ENCODE measurements around the gene NME3. TPM values are rescaled to one million over a fixed set of nuclear protein-coding genes. Genes with fewer than 3 reads are reported as not detected.
A peak's percentile ranks its signal among the peaks of the same experiment; 100 is the strongest.
"Not testable (repeated sequence)": the region's sequence is repeated elsewhere in the genome, so short reads cannot be mapped to it uniquely, and the experiment has no call there.

Gene NME3
- total and polyA plus RNA-seq, 4 donors: 10.4 to 38.0 (median 19.4) TPM

GRCh38 chr16:1800701-1801100, 29.4 kb upstream of the NME3 start:
- Histone ChIP-seq H3K4me1 (ENCODE audit: control insufficient read depth in 4 of 4, insufficient read depth in 4 of 4, low read length in 3 of 4) (no peaks in the 10 kb centered on the region), H3K27ac (ENCODE audit: low read depth in 1 of 2, low read length in 2 of 2) (no peak overlapping the region), H3K9me3 (ENCODE audit: control insufficient read depth in 4 of 4, low read length in 3 of 4) (no peaks in the 10 kb centered on the region), H3K4me3 (ENCODE audit: low read depth in 1 of 3, low read length in 3 of 3) (no peak overlapping the region), H3K36me3 (ENCODE audit: control insufficient read depth in 4 of 4, insufficient read depth in 3 of 4, low read depth in 1 of 4, low read length in 3 of 4) (peaks cover 0 to 6% (median under 1%) of the 10 kb centered on the region in 4 donors), H3K9ac (ENCODE audit: low read depth in 1 of 2, low read length in 2 of 2) (no peak overlapping the region), H3K27me3 (ENCODE audit: control insufficient read depth in 4 of 4, insufficient read depth in 4 of 4, low read length in 3 of 4) (no peaks in the 10 kb centered on the region)
- 84% methylated on average over 10 of the region's 10 CpGs for WGBS
- no peak for DNase-seq (ENCODE audit: low spot score)
- TF ChIP-seq MAX (IDR thresholded peaks at IDR 0.05): no peak
- TF ChIP-seq YY1 (IDR thresholded peaks at IDR 0.05): no peak
- TF ChIP-seq FOXA1 (IDR thresholded peaks at IDR 0.05): no peak
- no peak for TF ChIP-seq RAD21 (IDR thresholded peaks at IDR 0.05)
- TF ChIP-seq GABPA (IDR thresholded peaks at IDR 0.05 in 1 of 2, conservative IDR thresholded peaks at IDR 0.05 in 1 of 2): no peak
- TF ChIP-seq HNF4A (conservative IDR thresholded peaks at IDR 0.05): no peak
- no peak for TF ChIP-seq NR2F2 (IDR thresholded peaks at IDR 0.05)
- TF ChIP-seq REST (IDR thresholded peaks at IDR 0.05): no peak
- no peak for TF ChIP-seq ZBTB33 (IDR thresholded peaks at IDR 0.05)
- TF ChIP-seq EGR1 (IDR thresholded peaks at IDR 0.05; ENCODE audit: low read depth in 2 of 2): no peak

GRCh38 chr16:1799263-1799662, 27.9 kb upstream of the NME3 start:
- not testable (repeated sequence) for H3K27me3 ChIP-seq (ENCODE audit: control insufficient read depth in 4 of 4, insufficient read depth in 4 of 4, low read length in 3 of 4); H3K36me3 ChIP-seq (ENCODE audit: control insufficient read depth in 4 of 4, insufficient read depth in 3 of 4, low read depth in 1 of 4, low read length in 3 of 4); H3K4me3 ChIP-seq (ENCODE audit: low read depth in 1 of 3, low read length in 3 of 3); H3K27ac ChIP-seq (ENCODE audit: low read depth in 1 of 2, low read length in 2 of 2); H3K9ac ChIP-seq (ENCODE audit: low read depth in 1 of 2, low read length in 2 of 2); H3K9me3 ChIP-seq (ENCODE audit: control insufficient read depth in 4 of 4, low read length in 3 of 4); DNase-seq (ENCODE audit: low spot score)
- whole genome bisulfite sequencing: 76% methylated on average over 5 of the region's 5 CpGs
- peaks cover 9 to 13% (median 11%) of the 10 kb centered on the region in 4 donors for H3K4me1 ChIP-seq (ENCODE audit: control insufficient read depth in 4 of 4, insufficient read depth in 4 of 4, low read length in 3 of 4)

- no peak for DNase-seq (ENCODE audit: low spot score)
- H3K4me1 ChIP-seq (ENCODE audit: control insufficient read depth in 4 of 4, insufficient read depth in 4 of 4, low read length in 3 of 4): peaks cover 20 to 50% (median 41%) of the 10 kb centered on the region in 4 donors
- H3K27ac ChIP-seq (ENCODE audit: low read depth in 1 of 2, low read length in 2 of 2): peak overlapping the region; percentile 64 to 76
- H3K9me3 ChIP-seq (ENCODE audit: control insufficient read depth in 4 of 4, low read length in 3 of 4): no peaks in the 10 kb centered on the region
- no peak for TF ChIP-seq SP1 (IDR thresholded peaks at IDR 0.05)
- peak in 1 of 2 donors; percentile 39 for TF ChIP-seq HNF4A (conservative IDR thresholded peaks at IDR 0.05)
- no peak for TF ChIP-seq TAF1 (conservative IDR thresholded peaks at IDR 0.05)
- TF ChIP-seq HNF4G (IDR thresholded peaks at IDR 0.05): no peak
- TF ChIP-seq EGR1 (IDR thresholded peaks at IDR 0.05; ENCODE audit: low read depth in 2 of 2): no peak
- no peak for TF ChIP-seq JUND (IDR thresholded peaks at IDR 0.05)
- peak overlapping the region in 1 of 2 donors; percentile 16 for H3K9ac ChIP-seq (ENCODE audit: low read depth in 1 of 2, low read length in 2 of 2)
- peaks cover 0 to 8% (median 0%) of the 10 kb centered on the region in 4 donors for H3K36me3 ChIP-seq (ENCODE audit: control insufficient read depth in 4 of 4, insufficient read depth in 3 of 4, low read depth in 1 of 4, low read length in 3 of 4)
- H3K4me3 ChIP-seq (ENCODE audit: low read depth in 1 of 3, low read length in 3 of 3): peak overlapping the region in 2 of 3 donors; percentile 60 to 70
- WGBS: 49% methylated on average over 32 of the region's 32 CpGs
- no peaks in the 10 kb centered on the region for H3K27me3 ChIP-seq (ENCODE audit: control insufficient read depth in 4 of 4, insufficient read depth in 4 of 4, low read length in 3 of 4)
These were observed 23.7 kb upstream of the NME3 start for GRCh38 chr16:1794908-1795666.
